DMS53 treated with DMSO at 0.1 percent for 48 hours (cell line): ENCODE results near the gene CCDC182.

Experiments
- DNase-seq: peaks from one replicate; lab custom pipeline; 2025; ENCODE audit not compliant: unreplicated experiment; lab: John Stamatoyannopoulos, UW

Gene CCDC182

DNA sequence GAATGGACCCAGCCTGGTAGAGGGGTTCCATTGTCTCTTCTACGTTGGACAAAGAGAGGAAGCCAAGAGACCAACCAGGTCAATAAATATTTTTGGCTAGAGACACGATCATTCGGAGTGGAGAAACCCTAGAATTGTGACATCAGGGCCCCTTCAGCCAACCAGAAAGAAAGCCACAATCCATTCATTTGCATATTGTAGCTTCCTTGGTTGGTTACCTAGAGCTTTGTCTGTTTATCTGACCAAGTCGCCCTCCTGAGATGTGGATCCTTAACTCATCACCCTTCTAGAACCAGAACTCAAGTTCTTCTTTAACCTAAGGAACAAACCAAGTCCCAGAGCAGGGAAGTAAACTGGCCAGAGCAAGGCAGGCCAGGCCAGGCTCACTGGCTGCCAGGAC, at the start of gene CCDC182:
TSS of gene CCDC182 (minus strand) at position 58 of the 400 bp plus-strand sequence. CDS start at position 31, 27 bp downstream.
- DNase-seq: no peak

DNA sequence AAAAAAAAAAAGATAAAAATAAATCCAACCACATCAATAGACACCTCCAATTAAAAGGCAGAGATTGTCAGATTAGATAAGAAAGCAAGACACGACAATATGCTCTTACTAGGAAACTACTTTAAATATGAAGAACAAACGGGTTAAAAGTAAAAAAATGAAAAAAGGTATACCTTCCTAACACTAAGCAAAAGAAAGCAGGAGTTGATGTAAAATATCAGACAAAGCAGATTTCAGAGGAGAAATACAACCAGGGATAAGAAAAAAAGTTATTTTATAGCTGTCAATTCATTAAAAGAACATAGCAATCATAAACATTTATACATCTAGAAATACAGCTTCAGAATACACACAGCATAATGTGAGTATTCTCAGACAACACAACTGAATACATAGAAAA, 49.7 kb upstream of the CCDC182 start:
- no peak for DNase-seq

DNA sequence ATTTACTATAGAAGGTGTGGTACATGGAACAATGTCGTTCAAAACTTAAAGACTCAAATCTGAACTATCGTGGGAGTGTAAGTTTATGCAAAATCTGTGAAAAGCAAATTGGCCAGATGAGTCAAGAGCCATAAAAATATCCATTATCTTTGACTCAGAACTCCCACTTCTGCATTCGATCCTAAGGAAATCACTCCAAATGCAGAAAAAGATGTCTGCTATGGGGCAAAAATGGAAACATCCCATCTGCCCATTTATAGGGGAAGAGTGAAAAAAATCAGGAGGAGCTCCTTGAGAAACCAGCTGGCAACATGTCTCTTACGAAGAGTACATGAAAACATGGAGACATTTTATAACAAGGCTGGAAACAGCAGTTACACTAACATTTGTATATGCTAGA, 43.6 kb upstream of the CCDC182 start:
- no peak for DNase-seq

DNA sequence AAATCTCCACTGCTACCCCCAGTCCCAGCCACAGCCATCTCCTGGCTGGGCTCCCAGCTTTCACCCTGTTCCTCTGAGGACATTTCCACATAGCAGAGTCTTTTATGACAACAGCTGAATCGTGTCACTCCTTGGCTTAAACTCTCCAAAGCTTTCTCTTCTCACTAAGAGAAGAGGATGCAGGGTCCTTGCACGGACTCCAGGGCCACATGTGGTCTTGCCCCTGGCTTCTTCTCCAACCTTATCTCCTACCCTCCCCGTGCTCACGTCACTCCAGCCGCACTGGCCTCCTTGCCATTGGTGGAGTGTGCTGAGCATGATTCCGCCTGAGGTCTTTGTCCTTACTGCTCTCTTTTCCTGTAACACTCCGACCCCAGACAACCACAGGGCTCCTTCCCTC, 39.9 kb upstream of the CCDC182 start:
- DNase-seq: no peak

DNA sequence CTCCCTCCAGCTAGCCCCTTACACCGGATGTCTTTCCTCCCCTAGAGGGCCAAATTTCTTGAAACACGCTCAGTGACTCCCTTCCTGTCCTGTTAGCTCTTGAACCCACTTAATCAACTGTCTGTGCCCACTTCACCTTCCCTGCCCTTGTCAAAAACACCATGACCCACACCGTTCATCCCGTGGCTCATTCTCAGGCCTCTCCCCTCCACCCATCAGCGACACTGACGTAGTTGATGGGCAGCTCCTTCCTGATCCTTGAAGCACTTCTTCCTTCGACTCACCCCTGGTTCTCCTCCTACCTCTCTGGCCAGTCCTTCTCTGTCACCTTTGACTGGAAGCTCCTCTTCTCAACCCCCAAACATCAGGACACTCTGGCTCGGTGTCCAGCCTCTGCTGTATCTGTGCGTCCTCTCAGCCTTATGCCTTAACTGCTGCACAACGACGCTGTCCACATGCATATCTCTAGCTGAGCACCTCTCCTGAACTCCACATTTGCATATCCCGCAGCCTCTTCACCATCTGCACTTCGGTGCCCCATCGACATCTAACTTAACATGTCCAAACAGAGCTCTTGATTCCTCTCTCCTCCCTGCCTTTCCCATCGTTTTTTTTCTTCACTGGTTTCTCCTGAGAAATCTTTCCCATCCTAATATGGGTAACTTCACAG, 39.3 kb upstream of the CCDC182 start:
- DNase-seq: no peak

DNA sequence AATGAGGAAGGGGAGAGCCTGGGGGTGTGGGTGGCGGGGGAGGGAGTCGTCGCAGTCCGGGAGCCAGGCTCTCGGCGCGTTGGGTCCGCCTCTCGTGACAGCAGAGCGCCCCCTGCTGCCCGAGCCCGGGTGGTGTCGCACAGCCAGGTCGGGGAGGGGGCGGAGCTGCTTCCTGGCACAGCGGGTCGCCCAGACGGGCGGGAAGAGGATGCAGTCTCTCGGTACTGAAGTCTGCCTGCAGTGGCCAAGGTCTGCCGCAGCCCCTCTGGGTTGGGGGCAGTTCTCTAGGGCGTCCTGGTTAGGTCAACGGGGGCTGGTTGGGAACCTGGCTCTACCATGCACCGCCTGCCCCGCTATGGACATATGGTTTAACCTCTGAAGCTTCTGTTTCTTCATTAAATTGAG, 38.2 kb upstream of the CCDC182 start:
- DNase-seq: peak; percentile 40

DNA sequence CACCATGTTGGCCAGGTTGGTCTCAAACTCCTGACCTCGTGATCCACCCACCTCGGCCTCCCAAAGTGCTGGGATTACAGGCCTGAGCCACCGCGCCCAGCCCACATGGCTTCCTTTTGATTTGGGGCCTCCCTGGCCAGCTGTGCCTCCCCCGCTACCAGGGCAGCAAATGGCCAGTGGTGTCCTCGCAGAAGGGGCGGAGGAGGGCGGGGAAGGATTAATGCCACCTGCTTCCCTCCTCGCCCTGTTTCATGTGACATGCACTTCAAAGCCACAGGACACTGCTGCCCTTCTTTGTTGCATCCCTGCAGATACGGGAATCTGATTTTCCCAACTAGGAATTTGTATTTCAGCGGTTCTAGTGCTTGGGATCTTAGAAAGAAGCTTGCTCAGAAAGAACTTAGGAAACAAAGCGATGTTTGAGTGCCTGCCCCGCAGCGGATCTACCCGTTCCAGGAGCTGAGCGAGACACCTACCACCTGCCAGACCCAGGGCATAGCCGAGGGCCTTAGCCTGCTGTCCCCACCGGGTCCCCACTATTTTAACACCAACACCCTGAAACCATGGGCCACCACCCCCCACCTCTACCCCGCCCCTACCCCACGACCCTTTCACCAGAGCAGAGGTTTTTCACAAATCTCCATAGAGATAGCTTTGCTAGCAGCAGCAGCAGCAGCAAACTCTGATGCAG, 37.7 kb upstream of the CCDC182 start:
- peak; percentile 32 for DNase-seq

DNA sequence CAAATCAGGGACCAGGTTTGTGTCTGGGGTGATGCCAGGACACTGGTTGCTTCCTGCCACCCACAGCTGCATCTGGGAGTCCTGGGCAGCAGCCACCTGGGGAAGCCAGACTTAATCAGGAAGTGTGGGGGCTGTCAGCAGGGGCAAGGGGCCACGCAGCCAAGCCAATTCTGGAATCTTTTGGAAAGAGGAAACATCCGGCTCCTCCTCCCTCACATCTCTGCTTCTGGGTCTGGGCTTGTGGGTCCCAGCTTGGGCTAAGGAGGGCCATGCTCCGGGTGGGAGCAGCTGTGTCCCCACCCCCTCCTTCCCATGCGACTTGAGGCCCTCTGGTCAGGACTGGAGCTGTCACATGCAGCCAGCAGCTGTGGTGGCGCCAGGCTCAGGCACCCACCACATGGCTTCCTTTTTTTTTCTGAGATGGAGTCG, 37.0 kb upstream of the CCDC182 start:
- DNase-seq: no peak

DNA sequence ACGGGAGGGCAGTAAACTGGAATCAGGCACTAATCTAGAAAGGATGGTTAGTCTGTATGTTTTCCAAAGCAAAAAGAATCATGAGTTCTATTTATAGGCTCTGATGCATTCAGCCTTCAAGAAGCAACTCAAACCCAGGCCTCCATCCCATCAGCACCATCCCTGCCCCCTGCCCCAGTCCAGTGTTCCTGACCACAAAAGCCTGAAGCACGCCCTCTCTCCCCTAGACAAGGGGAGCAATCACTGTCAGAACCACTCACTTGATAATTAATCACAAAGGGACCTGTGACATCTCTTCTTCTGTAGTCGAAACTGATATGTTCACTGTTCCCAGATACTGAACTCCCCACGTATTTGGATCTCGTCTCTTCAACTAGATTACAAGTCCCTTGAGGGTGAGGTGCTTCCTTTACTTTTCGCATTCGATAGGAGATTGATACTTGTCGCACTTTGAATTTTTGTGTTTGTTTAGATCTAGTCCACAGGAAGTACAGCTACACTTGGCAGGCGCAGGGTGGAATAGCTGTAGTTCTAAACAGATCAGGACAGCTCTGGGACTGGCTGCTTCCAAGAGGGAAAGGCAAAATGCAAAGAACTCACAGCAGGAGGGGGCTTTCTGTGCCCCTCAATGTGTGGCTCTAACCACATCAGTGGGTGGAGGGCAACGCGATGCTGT, 36.4 kb upstream of the CCDC182 start:
- DNase-seq: no peak

DNA sequence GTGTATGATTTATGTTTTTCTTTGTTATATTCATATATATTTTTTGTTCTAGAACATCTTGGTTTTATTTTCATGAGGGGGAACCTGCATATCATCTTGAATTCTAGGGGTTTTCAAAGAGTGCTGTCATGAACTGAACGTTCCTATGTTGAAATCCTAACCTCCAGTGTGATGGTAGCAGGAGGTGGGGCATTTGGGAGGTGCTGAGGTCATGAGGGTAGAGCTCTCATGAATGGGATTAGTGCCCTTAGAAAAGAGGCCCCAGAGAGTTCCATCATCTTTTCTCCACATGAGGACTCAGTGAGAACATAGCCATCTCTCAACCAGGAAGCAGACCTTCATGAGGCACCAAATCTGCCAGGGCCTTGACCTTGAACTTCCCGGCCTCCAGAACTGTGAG, 34.6 kb upstream of the CCDC182 start:
- DNase-seq: no peak

DNA sequence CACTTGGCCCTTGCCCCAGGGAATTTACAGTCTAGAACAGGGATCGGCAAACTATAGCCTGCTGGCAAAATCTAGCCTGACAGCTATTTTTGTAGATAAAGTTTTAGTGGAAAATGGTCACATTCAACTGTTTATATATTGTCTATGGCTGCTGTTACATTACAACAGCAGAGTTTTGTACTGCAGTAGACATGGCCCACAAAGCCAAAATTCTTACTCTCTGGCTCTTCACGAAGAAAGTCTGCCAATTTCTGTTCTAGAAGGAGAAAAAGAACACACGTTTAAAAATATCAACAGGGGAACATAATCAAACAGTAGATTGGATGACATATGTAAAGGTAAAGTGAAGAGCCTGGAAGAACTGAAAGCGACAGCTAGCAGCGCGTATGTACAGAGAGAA, 33.2 kb upstream of the CCDC182 start:
- no peak for DNase-seq

DNA sequence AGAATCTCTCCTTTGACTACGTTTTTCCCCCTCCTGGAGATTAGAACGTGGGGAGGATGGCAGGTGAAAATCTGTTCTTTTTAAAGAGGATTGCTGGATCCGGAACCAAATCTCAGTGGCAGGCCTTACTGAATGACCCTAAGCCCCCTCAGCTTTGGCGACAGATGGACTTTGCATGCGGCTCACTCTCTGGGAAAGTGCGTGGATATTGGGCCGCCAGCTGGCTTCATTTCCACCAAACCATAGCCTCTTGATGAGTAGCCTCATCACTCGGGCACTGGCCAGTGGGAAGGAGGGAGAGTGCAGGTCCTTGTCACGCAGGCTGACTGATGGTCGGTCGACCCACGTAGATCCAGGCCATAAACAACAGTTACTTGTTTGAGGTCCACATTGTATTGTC, 31.3 kb upstream of the CCDC182 start:
- DNase-seq: no peak

DNA sequence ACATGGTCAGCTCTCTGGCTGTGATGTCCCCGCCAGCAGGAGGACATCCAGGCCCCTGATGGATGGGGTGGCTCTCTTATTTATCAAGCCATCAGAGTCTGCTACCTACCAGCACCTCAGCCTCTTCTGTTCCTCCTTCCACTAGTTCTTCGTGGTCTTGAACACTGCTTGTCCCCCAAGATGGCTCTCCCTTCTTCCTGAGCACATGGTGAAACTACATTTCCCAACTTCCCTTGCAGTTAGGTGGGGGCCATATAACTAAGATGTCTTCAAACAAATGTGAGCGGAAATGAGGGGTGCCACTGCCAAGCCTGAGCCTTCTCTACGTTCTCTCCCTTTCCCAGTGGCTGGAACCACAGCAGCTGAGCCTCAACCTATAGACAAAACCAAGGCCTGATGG, 29.8 kb upstream of the CCDC182 start:
- no peak for DNase-seq

DNA sequence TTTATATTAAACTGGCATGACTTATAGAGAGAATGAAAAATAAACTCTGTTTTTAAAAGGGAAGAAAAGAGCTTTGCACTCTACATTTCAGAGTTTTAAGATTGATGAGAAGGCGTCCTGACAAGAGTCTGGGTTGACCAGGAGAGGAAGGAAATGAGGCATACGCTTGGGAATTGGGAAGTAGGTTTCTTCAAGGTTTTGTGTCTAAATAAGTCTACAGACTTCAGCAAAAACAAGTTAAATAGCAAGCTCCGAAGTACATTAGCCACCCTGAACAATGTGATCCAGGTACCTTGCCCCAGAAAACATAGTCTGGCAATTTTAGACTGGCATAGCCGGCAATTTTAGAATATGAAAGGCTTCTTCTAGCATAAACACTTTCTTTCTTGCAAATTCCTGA, 28.5 kb upstream of the CCDC182 start:
- DNase-seq: no peak

DNA sequence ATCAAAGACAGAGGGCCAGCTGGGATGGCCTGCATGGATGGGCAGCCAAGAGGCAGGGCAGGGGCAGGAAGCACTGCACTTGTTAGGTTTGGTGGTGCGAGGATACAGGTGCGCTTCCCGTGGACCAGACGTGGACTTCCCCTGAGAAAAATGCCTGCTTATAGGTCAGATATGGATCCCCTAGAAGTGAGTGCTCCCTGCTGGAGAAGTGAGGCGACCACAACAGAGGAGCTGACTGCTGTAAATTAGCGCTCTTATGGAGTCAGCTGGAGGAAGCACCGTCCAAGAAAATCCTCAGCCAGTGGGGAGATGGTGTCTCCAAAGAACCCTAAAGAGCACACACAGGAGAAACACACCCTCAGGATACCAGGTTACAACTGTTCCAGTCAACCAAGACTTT, 27.7 kb upstream of the CCDC182 start:
- DNase-seq: no peak

DNA sequence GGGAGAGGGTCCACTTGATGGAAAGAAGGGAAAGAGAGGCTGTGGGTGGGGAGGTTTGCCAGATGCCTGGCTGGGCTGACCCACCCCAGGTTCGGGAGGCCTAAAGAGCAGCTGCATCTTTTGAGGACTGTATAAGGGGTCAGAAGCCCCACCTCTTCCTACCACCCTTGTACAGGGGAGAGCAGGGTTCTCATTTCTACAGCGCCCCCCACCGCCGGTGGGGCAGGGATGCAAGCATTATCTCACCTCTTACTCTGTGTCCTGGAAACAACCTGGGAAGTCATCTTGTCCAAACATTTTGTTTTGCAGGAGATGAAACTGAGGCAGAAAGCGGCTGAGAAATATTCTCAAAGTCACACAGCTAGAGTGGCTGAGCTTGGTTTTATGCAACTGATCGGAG, 22.5 kb upstream of the CCDC182 start:
- no peak for DNase-seq

DNA sequence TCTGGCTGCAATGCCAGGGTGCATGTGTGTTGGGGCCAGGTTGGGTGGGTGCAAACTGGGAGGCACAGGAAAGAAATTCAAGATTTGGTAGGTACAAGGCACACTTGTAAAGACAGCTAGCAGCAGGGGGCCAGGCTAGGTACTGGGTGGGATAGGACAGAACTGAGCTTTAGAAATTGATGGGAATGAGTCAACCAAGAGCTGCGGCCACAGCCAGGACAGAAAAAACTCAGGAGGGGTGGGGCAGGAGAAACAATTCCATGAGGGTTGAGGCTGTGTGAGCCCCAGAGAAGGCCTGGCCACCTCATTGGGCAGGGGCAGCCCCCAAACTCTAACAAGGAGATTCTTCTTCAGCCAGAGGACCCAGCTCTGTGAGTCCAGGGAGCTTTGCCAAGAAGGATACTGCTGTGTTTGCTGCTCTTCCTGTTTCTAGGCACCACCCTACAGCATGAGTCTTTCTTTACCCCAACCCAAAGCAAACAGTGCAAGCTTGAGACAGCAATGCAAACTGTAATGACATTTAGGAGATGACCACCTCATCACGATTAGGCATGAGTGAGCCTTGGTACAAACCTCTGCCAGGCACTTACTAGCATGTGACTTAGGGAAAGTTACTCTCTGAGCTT, 21.3 kb upstream of the CCDC182 start:
- no peak for DNase-seq

DNA sequence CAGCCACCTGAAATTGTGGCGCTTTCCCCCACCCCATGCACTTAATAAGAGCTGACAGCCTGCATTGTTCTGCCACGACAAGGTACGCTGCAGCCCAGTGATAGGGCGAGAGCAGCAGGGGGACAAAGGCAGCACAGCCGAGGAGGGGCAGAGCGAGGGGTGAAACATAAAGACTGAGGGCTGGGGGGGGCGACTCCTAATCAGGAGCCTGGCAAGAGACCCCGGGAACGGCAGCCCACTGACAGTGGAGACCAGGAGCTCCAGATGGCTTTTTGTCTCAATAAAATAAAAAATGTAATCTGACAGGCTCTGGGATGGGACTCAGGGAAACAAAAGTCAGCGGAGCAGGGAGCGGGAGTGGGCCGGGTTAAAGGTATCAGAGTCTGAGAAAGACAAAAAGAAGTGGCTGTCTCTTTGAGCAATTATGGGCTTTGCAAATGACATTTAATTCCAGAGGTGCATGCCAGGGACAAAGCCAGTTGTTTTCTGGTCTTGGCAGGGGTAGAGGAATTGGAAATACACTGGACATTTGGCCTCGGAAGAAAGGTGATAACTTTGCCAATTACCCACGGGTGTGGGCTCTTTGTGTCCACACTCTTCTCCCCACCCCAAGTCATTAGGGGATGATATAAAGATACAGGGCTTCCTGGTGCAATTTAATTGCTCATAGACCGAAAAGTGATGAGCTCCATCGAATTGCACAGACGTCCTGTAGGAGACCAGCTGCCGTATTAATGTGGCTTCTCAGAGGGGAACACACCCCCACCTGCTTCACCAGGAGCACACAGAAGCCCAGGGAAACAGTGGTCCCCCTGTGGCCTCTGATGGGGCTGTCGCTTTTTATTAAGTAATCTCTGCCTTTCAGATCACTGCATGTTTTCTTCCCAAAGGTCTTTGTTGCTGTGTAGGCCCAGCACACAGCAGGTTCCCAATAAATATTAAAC, 17.6 kb upstream of the CCDC182 start:
- DNase-seq: no peak

DNA sequence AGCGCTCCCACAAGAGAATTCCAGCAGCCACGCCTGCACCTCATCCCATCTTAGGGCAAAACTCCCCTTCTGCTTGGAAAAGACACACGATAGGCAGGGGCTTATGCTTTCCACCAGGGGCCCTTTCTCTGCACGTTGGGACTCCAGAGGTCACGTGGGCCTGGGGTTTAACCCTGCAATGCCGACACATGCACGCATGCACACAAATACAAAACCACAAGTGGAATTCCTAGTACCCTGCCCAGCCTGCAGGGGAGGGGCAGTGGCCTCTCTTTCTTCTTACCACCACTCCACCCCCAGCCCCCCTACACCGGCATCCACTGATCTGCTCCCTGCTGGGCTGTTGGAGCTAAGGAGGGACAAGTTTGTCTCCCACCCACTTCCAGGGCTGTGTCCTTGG, 16.8 kb upstream of the CCDC182 start:
- DNase-seq: no peak

DNA sequence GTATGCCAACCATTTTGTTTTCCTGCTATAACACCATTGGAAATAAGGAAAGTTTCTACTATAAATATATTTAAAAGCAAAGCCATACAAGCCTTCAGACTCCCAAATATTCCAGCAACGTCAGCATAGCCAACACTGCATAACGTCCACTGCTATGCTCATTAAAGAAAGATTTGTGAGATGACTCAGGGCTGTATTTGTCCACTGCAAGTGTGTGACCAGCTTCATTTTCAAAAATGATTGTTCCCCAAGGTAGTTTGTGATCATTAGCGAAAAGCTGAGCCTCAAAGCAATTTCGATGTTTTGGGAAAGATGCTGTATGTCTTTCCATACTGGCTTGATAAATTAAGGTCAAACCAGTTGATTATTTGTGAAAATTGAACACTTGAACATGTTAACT, 14.9 kb upstream of the CCDC182 start:
- DNase-seq: no peak

DNA sequence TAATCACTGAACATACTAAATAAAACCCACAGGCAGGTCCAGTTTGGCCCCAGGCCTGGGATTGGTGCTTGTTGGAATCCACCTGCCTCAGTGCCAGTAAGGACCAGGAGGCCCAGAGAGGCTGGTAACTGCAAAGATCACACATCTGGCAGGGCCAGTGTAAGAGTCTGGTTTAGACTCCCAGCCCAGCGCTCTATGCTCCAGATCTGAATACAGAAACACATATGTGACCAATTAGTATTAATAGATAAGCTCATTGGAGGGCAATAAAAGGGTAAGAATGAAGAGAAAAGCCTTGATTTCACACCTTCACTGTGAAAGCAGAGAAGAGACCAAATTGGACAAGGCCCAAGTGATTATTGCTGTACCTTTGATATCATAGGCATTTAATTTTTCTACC, 13.6 kb upstream of the CCDC182 start:
- no peak for DNase-seq
